Gastrocnemius medialis (tissue), 4 donors: ENCODE data around the gene SLC44A1.

Experiments used
- CTCF ChIP-seq, 5 experiments: fragments of 450-650 bp in 3 of 5; fragments of 200-600 bp in 2 of 5; sonication (generic) in 2 of 5; IDR thresholded peaks in 4 of 5; conservative IDR thresholded peaks in 1 of 5; 1 replicate in 4 of 5; 2 replicates in 1 of 5; pipeline ENCODE4 v1.5.1; 2016 to 2019; ENCODE audit warnings: antibody characterized with exemption in 5 of 5, mild to moderate bottlenecking in 3 of 5, moderate library complexity in 3 of 5
- POLR2A ChIP-seq, 2 donors: fragments of 450-650 bp; IDR thresholded peaks; one replicate each; pipeline ENCODE4 v1.6.1; 2017; ENCODE audit warnings: antibody characterized with exemption in 2 of 2, mild to moderate bottlenecking in 2 of 2, moderate library complexity in 2 of 2

GRCh38 chr9:105354448-105354847 lies 110.0 kb downstream of the SLC44A1 start:
- TF ChIP-seq CTCF (IDR thresholded peaks at IDR 0.05 in 4 of 5, conservative IDR thresholded peaks at IDR 0.05 in 1 of 5) (no peak), POLR2A (IDR thresholded peaks at IDR 0.05) (no peak)
